ENCODE measurements around the gene ANAPC7. TPM values are rescaled to one million over a fixed set of nuclear protein-coding genes. Genes with fewer than 3 reads are reported as not detected.

The ANAPC7 gene
- total and polyA plus RNA-seq, 9 of the 15 experiments (the other 6 are each of a cell fraction or from before 2014, with no cell fraction given) = 46.7 to 158 (median 109) TPM

DNA sequence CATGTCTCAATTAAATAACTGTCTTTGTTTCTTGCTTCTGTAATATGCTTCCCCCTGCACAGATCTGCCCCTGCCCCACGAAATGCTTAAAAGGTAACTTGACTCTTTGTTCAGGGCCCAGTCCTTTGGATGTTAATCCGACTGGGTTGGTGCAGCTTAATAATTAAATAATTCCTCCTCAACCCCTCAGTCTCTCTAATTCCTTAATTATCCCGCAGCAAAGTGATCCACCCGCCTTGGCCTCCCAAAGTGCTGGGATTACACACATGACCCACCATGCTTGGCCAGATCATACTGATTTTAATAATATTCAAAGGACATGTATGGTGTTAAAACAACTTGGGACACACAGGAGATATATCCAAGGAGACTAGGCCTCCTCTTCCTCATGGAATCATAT, 18.2 kb upstream of the ANAPC7 start:
- no peaks in the 10 kb centered on the region for H3K9me3 ChIP-seq (replicated peaks; ENCODE audit: control insufficient read depth, insufficient read depth, low read depth, low read length)
- H3K9ac ChIP-seq (ENCODE audit: insufficient read depth in 1 of 2, low read depth in 2 of 2, low read length in 2 of 2) = 0 out of 4 replicates have a peak overlapping the region, but pooled peaks of 1 of the 2 experiments have one; percentile 5
- no peak overlapping the region for H3K4me3 ChIP-seq
- TF ChIP-seq, protein P1, sequence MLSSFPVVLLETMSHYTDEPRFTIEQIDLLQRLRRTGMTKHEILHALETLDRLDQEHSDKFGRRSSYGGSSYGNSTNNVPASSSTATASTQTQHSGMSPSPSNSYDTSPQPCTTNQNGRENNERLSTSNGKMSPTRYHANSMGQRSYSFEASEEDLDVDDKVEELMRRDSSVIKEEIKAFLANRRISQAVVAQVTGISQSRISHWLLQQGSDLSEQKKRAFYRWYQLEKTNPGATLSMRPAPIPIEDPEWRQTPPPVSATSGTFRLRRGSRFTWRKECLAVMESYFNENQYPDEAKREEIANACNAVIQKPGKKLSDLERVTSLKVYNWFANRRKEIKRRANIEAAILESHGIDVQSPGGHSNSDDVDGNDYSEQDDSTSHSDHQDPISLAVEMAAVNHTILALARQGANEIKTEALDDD (IDR thresholded peaks at IDR 0.05) = peak; percentile 24; the same call in 1 of the 2 replicates
- TF ChIP-seq, protein P2, sequence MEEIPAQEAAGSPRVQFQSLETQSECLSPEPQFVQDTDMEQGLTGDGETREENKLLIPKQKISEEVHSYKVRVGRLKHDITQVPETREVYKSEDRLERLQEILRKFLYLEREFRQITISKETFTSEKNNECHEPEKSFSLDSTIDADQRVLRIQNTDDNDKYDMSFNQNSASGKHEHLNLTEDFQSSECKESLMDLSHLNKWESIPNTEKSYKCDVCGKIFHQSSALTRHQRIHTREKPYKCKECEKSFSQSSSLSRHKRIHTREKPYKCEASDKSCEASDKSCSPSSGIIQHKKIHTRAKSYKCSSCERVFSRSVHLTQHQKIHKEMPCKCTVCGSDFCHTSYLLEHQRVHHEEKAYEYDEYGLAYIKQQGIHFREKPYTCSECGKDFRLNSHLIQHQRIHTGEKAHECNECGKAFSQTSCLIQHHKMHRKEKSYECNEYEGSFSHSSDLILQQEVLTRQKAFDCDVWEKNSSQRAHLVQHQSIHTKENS (CRISPR knock-in tag; IDR thresholded peaks at IDR 0.05) = no peak
- no peak for TF ChIP-seq EP400 (IDR thresholded peaks at IDR 0.05)
- TF ChIP-seq, protein P3, sequence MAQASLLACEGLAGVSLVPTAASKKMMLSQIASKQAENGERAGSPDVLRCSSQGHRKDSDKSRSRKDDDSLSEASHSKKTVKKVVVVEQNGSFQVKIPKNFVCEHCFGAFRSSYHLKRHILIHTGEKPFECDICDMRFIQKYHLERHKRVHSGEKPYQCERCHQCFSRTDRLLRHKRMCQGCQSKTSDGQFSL (CRISPR knock-in tag; IDR thresholded peaks at IDR 0.05) = no peak
- TF ChIP-seq, protein P3 (tag; IDR thresholded peaks at IDR 0.05) = no peak
- no peak for TF ChIP-seq ZNF76 (CRISPR knock-in tag; IDR thresholded peaks at IDR 0.05; ENCODE audit: borderline replicate concordance)
- TF ChIP-seq KDM1A (IDR thresholded peaks at IDR 0.05) = no peak
- no peaks in the 10 kb centered on the region for H3K79me2 ChIP-seq (ENCODE audit: control insufficient read depth, insufficient read depth, low read length)
- H3K27me3 ChIP-seq (ENCODE audit: control insufficient read depth in 2 of 2, insufficient read depth in 2 of 2, low read length in 2 of 2) = no peaks in the 10 kb centered on the region
- H3K9me1 ChIP-seq (ENCODE audit: control insufficient read depth, insufficient read depth, low read length) = no peaks in the 10 kb centered on the region
- no peak overlapping the region for H3K4me2 ChIP-seq (ENCODE audit: insufficient read depth, low read length)
- ChIA-PET CTCF (ENCODE audit: low intra/inter-chr PET ratio) (no interaction called here), POLR2A (interaction anchor here (0.8 to 3.2 kb wide), 9 partner anchors 10 to 172 kb away, joined by 3 to 26 read pairs (median 5); partner anchors contain the start of genes ANAPC7 and ARPC3)
- no TSS peak for BruUV-seq (replicated peaks)
- in situ Hi-C loops (cut with MboI) = loop anchor here (10.0 kb wide), 1 partner anchor 317 kb away; no protein-coding TSS in a partner anchor
- ATAC-seq = no peak
- 21% methylated on average over 4 of the region's 4 CpGs for WGBS (ENCODE audit: insufficient coverage, low coverage, missing lambda C conversion rate)
- intact Hi-C loops (cut with micrococcal nuclease) = no loop called here
- no peaks in the 10 kb centered on the region for H4K20me1 ChIP-seq (replicated peaks; ENCODE audit: control insufficient read depth, insufficient read depth, low read length)
- H3K36me3 ChIP-seq (ENCODE audit: control insufficient read depth, insufficient read depth, low read length) = no peaks in the 10 kb centered on the region
- no peak for FAIRE-seq
- DNase-seq (ENCODE audit: extremely low read depth in 1 of 4, low spot score in 3 of 4) = no peak
- H3K4me1 ChIP-seq (replicated peaks in 1 of 2; ENCODE audit: control insufficient read depth in 2 of 2, insufficient read depth in 2 of 2, low read length in 2 of 2) = peaks cover 28% of the 10 kb centered on the region in 2 experiments; a peak in 4 of 5 replicates
- no peak overlapping the region for H3K27ac ChIP-seq (ENCODE audit: extremely low read depth, low read depth, low read length)
- H2AFZ ChIP-seq (ENCODE audit: low read depth, low read length) = peak overlapping the region; percentile 37; the same call in 1 of the 2 replicates
